Colonic mucosa (tissue), 4 donors: ENCODE results near the gene SYAP1. TPM values are rescaled to one million over a fixed set of nuclear protein-coding genes. Genes with fewer than 3 reads are reported as not detected.
"Not testable (repeated sequence)": the region's sequence is repeated elsewhere in the genome, so short reads cannot be mapped to it uniquely, and the experiment has no call there.

Experiments used
- DNase-seq: peaks from one replicate; pipeline ENCODE4 v3.0.0-alpha.2; 2020
- H3K27ac ChIP-seq: fragments of 200-600 bp; one replicate; pipeline ENCODE4 v1.8.0; 2021
- H3K27me3 ChIP-seq: fragments of 200-600 bp; one replicate; pipeline ENCODE4 v1.8.0; 2021
- H3K36me3 ChIP-seq: fragments of 200-600 bp; one replicate; pipeline ENCODE4 v1.8.0; 2021
- H3K4me1 ChIP-seq: fragments of 200-600 bp; one replicate; pipeline ENCODE4 v1.8.0; 2021; ENCODE audit warnings: mild to moderate bottlenecking
- H3K4me3 ChIP-seq: fragments of 200-600 bp; one replicate; pipeline ENCODE4 v1.8.0; 2021
- H3K9ac ChIP-seq, 2 donors: one replicate each; pipeline ENCODE4 v1.7.0; 2013; ENCODE audit warnings: control low read depth in 2 of 2, low read depth in 2 of 2, low read length in 2 of 2
- H3K9me3 ChIP-seq: fragments of 200-600 bp; one replicate; pipeline ENCODE4 v1.8.0; 2021
- CTCF ChIP-seq: fragments of 200-600 bp; IDR thresholded peaks from one replicate; pipeline ENCODE4 v1.8.0; 2022; ENCODE audit warnings: antibody characterized with exemption, mild to moderate bottlenecking
- intact Hi-C: fragments of 100-400 bp; cut with DNase I; formaldehyde crosslinking; loops from one replicate; pipeline ENCODE4 v1.14.1; 2022
- total RNA-seq, 2 donors: library from RNA; stranded (reverse); fragmentation: NEBNext Ultra II Directional in 1 of 2; extraction: Animal tissue kit (Norgen Biotek cat#: 25700) in 1 of 2; gene quantifications; one replicate each; pipeline ENCODE4 v1.2.1, GENCODE V29; 2021
- donor health status: healthy.
- donor health status: DM: no; HTN: no; CAD: no.
- donor health status: DM: no; HTN: no; CAD: no.

The SYAP1 gene
- total RNA-seq, 2 donors from 2014 or later = 45.8 to 63.5 TPM

GRCh38 chrX:16754019-16754418 is 34.6 kb downstream of the SYAP1 start:
- H3K4me1 ChIP-seq = no peaks in the 10 kb centered on the region
- DNase-seq = no peak
- TF ChIP-seq CTCF = no peak
- H3K4me3 ChIP-seq = no peak overlapping the region
- no peak overlapping the region for H3K27ac ChIP-seq
- peaks cover 10% of the 10 kb centered on the region for H3K36me3 ChIP-seq
- no peaks in the 10 kb centered on the region for H3K9me3 ChIP-seq
- H3K27me3 ChIP-seq = no peaks in the 10 kb centered on the region
- intact Hi-C loops = no loop called here
- no peak overlapping the region for H3K9ac ChIP-seq

GRCh38 chrX:16756724-16757123 is 37.3 kb downstream of the SYAP1 start:
- Histone ChIP-seq H3K9ac (no peak overlapping the region), H3K36me3 (peaks cover 10% of the 10 kb centered on the region), H3K4me1 (no peaks in the 10 kb centered on the region), H3K27me3 (no peaks in the 10 kb centered on the region), H3K27ac (no peak overlapping the region), H3K9me3 (no peaks in the 10 kb centered on the region), H3K4me3 (no peak overlapping the region)
- TF ChIP-seq CTCF = no peak
- intact Hi-C loops = no loop called here
- DNase-seq = no peak

GRCh38 chrX:16761500-16761899 is 42.1 kb downstream of the SYAP1 start:
- H3K4me1 ChIP-seq, DNase-seq, H3K4me3 ChIP-seq, H3K9me3 ChIP-seq, H3K9ac ChIP-seq, H3K27me3 ChIP-seq, intact Hi-C loops, H3K27ac ChIP-seq: not testable (repeated sequence)
- peaks cover 10% of the 10 kb centered on the region for H3K36me3 ChIP-seq

GRCh38 chrX:16762579-16762978 is 43.2 kb downstream of the SYAP1 start:
- H3K9ac ChIP-seq = no peak overlapping the region
- no peak overlapping the region for H3K4me3 ChIP-seq
- H3K36me3 ChIP-seq = peaks cover 10% of the 10 kb centered on the region
- no peaks in the 10 kb centered on the region for H3K4me1 ChIP-seq
- H3K27ac ChIP-seq = no peak overlapping the region
- intact Hi-C loops = no loop called here
- TF ChIP-seq CTCF = no peak
- no peaks in the 10 kb centered on the region for H3K9me3 ChIP-seq
- H3K27me3 ChIP-seq = no peaks in the 10 kb centered on the region
- DNase-seq = no peak

- DNase-seq = no peak
- intact Hi-C loops = no loop called here
- H3K27me3 ChIP-seq = no peaks in the 10 kb centered on the region
Measured at GRCh38 chrX:16765594-16765993, 46.2 kb downstream of the SYAP1 start.

More at GRCh38 chrX:16765594-16765993, 46.2 kb downstream of the SYAP1 start:
- no peak overlapping the region for H3K4me3 ChIP-seq
- no peak overlapping the region for H3K27ac ChIP-seq
- no peak overlapping the region for H3K9ac ChIP-seq
- no peaks in the 10 kb centered on the region for H3K36me3 ChIP-seq
- H3K9me3 ChIP-seq = no peaks in the 10 kb centered on the region
- H3K4me1 ChIP-seq = no peaks in the 10 kb centered on the region
- no peak for TF ChIP-seq CTCF
